ENCODE measurements around the gene PRMT7.
"Not testable (repeated sequence)": the region's sequence is repeated elsewhere in the genome, so short reads cannot be mapped to it uniquely, and the experiment has no call there.

PRMT7 gene

DNA sequence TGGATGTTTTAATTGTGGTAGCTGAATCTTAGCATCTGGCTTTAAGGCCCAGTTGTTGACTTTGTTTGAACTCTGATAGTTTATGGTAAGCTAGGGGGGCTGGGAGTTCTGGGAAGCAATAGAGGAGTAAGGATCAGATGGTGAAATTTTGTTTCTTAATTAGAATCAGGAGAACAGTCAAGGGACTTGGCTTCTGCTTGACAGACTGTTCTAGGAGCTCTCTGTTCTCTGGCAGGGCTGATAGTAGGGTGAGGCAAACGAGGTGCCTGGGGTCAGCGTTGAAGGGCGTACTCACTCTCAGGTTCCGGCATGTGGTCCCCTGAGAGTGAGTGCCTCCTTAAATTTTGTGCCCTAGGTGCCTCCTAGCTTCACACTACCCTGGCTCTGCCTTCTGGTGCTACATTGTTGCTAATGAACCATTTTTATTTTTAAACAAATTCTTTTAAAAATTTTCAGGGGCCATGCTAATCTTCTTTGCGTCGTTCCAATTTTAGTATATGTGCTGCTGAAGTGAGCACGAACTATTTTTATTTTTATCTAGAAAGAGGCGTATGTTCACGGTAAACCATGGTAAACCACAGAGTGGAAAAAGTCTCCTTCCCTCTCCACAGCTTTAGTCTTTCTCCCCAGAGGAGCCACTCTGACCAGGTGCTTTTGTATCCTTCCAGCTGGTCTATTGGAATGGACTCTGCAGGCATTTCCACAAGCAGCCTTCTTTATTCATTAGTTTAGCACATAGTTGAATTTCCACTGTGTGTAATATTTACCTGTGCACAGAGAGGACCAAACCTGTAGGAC is 26.8 kb upstream of the PRMT7 start:
- no peak for DNase-seq (ENCODE audit: low spot score)

GRCh38 chr16:68284847-68285246 is 26.0 kb upstream of the PRMT7 start:
- DNase-seq (ENCODE audit: low spot score) = peak; percentile 40

GRCh38 chr16:68285683-68286082 is 25.1 kb upstream of the PRMT7 start:
- DNase-seq (ENCODE audit: low spot score) = no peak

DNA sequence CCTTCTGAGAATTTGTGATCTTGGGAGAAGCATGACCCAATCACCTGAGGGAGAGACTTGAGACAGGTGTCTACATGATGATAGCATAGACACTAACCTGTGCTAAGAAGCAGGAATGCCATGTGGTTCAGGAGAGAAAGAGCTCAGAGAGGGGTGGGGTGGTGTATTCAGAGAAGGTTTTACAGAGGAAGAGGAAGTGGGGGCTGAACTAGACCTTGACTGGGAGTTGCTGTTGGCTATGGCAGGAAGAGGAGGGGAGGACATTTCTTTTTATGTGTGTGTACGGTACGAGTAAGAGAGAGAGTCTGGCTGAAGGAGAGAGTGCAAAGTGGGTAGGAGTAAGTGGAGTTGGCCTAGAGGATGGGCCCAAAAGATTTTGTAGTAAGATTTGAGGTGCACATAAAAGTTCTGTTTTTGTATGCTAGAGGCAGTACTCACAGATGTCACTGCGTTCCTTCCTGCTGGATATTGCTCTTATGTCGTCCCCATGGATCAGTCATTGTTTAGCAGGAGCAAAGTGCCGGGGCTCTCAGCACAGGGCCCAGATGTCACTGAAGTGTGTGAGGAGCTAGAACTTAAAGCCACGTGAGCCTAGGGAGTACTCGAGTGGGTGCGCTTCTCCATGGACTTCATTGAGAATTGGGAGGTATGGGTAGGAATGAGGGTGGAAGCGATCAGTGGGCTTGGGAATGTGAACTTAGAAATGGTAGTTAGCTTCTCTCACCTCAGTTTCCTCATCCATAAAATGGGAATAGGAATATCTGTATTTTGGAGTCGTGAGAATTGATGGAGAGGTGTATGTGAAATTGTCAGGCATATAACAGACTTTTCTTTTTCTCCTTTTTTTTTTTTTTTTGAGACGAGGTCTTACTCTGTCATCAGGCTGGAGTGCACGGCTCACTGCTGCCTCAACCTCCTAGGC is 24.4 kb upstream of the PRMT7 start:
- DNase-seq (ENCODE audit: low spot score) = no peak

- DNase-seq (ENCODE audit: low spot score) = no peak
Observed at GRCh38 chr16:68287276-68288251, 23.3 kb upstream of the PRMT7 start.

GRCh38 chr16:68288252-68288650 is 22.6 kb upstream of the PRMT7 start:
- DNase-seq (ENCODE audit: low spot score) = no peak

GRCh38 chr16:68288796-68289195 is 22.0 kb upstream of the PRMT7 start:
- DNase-seq (ENCODE audit: low spot score) = not testable (repeated sequence)

DNA sequence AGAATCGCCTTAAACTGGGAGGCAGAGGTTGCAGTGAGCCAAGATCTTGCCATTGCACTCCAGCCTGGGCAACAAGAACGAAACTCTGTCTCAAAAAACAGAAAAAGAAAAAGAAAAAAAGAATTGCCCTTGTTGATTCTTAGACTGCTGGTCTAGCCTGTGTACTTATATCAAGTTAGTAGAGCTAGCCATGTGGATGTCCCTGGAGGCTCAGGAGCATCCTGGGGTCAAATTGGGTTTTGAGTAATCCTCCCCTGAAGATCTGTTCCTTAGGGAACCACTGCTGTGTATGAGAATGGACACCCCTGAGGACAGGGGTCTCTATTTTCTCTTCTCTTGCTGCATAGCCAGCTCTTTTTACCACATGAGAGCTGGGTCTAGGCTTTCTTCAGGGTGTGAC is 21.6 kb upstream of the PRMT7 start:
- no peak for DNase-seq (ENCODE audit: low spot score)

GRCh38 chr16:68289621-68290329 is 21.0 kb upstream of the PRMT7 start:
- no peak for DNase-seq (ENCODE audit: low spot score)

- DNase-seq (ENCODE audit: low spot score) = no peak
Observed at GRCh38 chr16:68290450-68290849, 20.4 kb upstream of the PRMT7 start.

GRCh38 chr16:68291227-68291626 is 19.6 kb upstream of the PRMT7 start:
- DNase-seq (ENCODE audit: low spot score) = no peak

- no peak for DNase-seq (ENCODE audit: low spot score)
Observed at GRCh38 chr16:68292425-68292824, 18.4 kb upstream of the PRMT7 start.

GRCh38 chr16:68296291-68296690 is 14.5 kb upstream of the PRMT7 start:
- no peak for DNase-seq (ENCODE audit: low spot score)

GRCh38 chr16:68296693-68297092 is 14.1 kb upstream of the PRMT7 start:
- DNase-seq (ENCODE audit: low spot score) = no peak

GRCh38 chr16:68297908-68298307 is 12.9 kb upstream of the PRMT7 start:
- DNase-seq (ENCODE audit: low spot score) = no peak

GRCh38 chr16:68298312-68298711 is 12.5 kb upstream of the PRMT7 start:
- DNase-seq (ENCODE audit: low spot score) = no peak

DNA sequence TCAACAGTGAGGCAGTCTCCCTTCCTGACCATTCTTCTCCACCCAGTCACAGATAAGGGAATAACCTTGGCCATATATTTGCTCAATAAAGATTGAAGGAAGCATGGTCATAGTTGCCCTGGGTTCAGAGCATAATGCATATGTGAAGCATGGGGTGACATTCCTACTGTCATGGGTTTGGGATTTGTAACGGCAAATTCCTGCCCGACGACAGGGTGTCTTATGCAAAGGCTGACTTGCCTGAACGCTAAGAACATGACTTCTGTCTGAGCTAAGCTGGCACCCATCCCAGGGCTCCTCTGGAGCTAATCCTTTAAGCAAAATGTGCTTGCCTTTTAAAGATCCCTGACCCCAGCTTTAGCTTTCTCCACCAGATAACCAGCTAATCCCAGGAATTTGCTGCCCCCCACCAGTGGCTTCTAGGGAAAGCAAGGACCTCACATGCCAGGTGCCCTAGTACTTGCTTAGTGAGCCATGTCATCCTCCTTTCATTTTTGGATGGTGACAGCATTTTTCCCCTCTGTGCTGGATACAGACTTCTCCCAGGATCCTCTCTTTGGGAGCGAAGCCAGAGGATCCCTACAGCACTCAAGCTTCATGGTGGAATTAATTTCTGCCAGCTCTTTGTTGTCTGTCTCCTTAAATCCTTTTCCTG is 11.8 kb upstream of the PRMT7 start:
- DNase-seq (ENCODE audit: low spot score) = peak; percentile 47

GRCh38 chr16:68299571-68300453 is 11.0 kb upstream of the PRMT7 start:
- no peak for DNase-seq (ENCODE audit: low spot score)

DNA sequence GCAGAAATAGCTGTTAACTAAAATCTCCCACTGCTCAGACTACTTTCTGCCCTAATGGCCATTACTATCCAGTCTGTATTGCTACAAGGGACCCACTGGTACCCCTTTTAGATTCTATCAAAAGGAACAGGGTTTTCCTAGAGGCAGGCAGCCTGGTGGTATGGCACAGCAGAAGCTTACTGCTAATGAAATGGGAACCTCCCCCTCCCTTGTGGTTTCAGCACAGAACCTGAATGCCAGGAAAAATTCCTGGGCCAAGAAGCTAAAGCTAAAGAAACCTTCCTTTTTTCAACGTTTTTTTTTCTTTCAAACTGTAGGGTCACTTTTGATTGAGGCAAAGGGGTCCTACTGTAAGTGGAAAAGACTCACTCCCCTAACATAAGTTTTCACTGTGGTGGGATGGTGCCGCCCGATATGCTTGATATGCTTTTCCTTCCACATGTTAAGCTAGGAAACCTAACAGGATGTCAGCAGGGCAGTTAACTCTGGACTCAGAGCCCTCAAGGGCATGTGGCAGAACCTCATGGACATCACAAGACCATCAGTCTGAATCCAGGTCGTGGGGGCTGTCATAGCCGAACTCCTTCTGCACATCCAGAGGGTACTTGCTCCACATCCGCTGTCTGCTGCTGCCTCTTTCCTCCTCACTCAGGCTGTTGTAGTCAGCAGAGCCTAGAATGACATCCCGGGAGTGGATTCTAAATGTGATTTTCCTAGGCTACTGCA is 9.9 kb upstream of the PRMT7 start:
- no peak for DNase-seq (ENCODE audit: low spot score)
